ENCODE data around the gene DCAF8. TPM values are rescaled to one million over a fixed set of nuclear protein-coding genes. Genes with fewer than 3 reads are reported as not detected.
A peak's percentile ranks its signal among the peaks of the same experiment; 100 is the strongest.

DCAF8 gene
- total and polyA plus RNA-seq, 2 donors from 2014 or later = 69.6 to 136 TPM

- Histone ChIP-seq H3K27ac (ENCODE audit: low read depth in 2 of 2, low read length in 2 of 2) (no peak overlapping the region), H3K36me3 (ENCODE audit: control insufficient read depth in 2 of 3, insufficient read depth in 3 of 3, low read length in 3 of 3) (no peaks in the 10 kb centered on the region), H3K27me3 (ENCODE audit: control insufficient read depth, insufficient read depth, low read length) (no peaks in the 10 kb centered on the region), H3K4me3 (ENCODE audit: low read length in 3 of 3) (no peak overlapping the region), H3K9me3 (ENCODE audit: control insufficient read depth in 2 of 3, insufficient read depth in 1 of 3, low read length in 3 of 3) (no peaks in the 10 kb centered on the region), H3K4me1 (ENCODE audit: control insufficient read depth in 2 of 3, insufficient read depth in 2 of 3, low read depth in 1 of 3, low read length in 3 of 3) (no peaks in the 10 kb centered on the region), H3K9ac (ENCODE audit: low read length in 3 of 3) (no peak overlapping the region)
- no peak for DNase-seq
- TF ChIP-seq, protein P1, sequence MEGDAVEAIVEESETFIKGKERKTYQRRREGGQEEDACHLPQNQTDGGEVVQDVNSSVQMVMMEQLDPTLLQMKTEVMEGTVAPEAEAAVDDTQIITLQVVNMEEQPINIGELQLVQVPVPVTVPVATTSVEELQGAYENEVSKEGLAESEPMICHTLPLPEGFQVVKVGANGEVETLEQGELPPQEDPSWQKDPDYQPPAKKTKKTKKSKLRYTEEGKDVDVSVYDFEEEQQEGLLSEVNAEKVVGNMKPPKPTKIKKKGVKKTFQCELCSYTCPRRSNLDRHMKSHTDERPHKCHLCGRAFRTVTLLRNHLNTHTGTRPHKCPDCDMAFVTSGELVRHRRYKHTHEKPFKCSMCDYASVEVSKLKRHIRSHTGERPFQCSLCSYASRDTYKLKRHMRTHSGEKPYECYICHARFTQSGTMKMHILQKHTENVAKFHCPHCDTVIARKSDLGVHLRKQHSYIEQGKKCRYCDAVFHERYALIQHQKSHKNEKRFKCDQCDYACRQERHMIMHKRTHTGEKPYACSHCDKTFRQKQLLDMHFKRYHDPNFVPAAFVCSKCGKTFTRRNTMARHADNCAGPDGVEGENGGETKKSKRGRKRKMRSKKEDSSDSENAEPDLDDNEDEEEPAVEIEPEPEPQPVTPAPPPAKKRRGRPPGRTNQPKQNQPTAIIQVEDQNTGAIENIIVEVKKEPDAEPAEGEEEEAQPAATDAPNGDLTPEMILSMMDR (IDR thresholded peaks at IDR 0.05; ENCODE audit: borderline replicate concordance, extremely low read depth, insufficient read depth) = no peak
- intact Hi-C loops (cut with DNase I) = no loop called here
- FAIRE-seq = no peak
These were observed 74.9 kb downstream of the DCAF8 start for GRCh38 chr1:160187407-160187806.

GRCh38 chr1:160186729-160187128, 75.6 kb downstream of the DCAF8 start:
- no peaks in the 10 kb centered on the region for H3K27me3 ChIP-seq (ENCODE audit: control insufficient read depth, insufficient read depth, low read length)
- no peak overlapping the region for H3K9ac ChIP-seq (ENCODE audit: low read length in 3 of 3)
- no peak overlapping the region for H3K4me3 ChIP-seq (ENCODE audit: low read length in 3 of 3)
- no peak overlapping the region for H3K27ac ChIP-seq (ENCODE audit: low read depth in 2 of 2, low read length in 2 of 2)
- intact Hi-C loops (cut with DNase I) = no loop called here
- H3K4me1 ChIP-seq (ENCODE audit: control insufficient read depth in 2 of 3, insufficient read depth in 2 of 3, low read depth in 1 of 3, low read length in 3 of 3) = no peaks in the 10 kb centered on the region
- H3K9me3 ChIP-seq (ENCODE audit: control insufficient read depth in 2 of 3, insufficient read depth in 1 of 3, low read length in 3 of 3) = no peaks in the 10 kb centered on the region
- no peaks in the 10 kb centered on the region for H3K36me3 ChIP-seq (ENCODE audit: control insufficient read depth in 2 of 3, insufficient read depth in 3 of 3, low read length in 3 of 3)
- TF ChIP-seq, protein P1 (IDR thresholded peaks at IDR 0.05; ENCODE audit: borderline replicate concordance, extremely low read depth, insufficient read depth) = no peak
- no peak for DNase-seq
- FAIRE-seq = no peak

DNA sequence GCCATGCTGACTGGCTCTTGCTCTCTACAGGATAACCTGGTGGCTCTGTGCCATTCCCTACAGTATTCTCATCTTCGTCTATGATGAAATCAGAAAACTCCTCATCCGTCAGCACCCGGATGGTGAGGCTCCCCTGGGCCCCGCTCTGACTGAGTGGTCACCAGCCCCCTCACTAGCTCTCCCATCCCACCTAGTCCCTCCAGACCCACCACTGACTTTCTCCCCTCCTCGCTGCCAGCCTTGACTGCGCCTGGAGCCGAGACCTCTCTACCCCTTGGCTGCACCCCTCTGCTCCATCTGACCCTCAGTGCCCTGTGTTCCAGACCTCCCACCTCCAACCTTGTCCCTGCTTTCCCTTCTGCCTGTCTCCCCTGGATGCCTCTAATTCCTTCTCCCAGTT, 76.1 kb downstream of the DCAF8 start:
- Histone ChIP-seq H3K36me3 (ENCODE audit: control insufficient read depth in 2 of 3, insufficient read depth in 3 of 3, low read length in 3 of 3) (no peaks in the 10 kb centered on the region), H3K4me1 (ENCODE audit: control insufficient read depth in 2 of 3, insufficient read depth in 2 of 3, low read depth in 1 of 3, low read length in 3 of 3) (no peaks in the 10 kb centered on the region), H3K4me3 (ENCODE audit: low read length in 3 of 3) (no peak overlapping the region), H3K27me3 (ENCODE audit: control insufficient read depth, insufficient read depth, low read length) (no peaks in the 10 kb centered on the region), H3K27ac (ENCODE audit: low read depth in 2 of 2, low read length in 2 of 2) (no peak overlapping the region), H3K9me3 (ENCODE audit: control insufficient read depth in 2 of 3, insufficient read depth in 1 of 3, low read length in 3 of 3) (no peaks in the 10 kb centered on the region), H3K9ac (ENCODE audit: low read length in 3 of 3) (no peak overlapping the region)
- intact Hi-C loops (cut with DNase I) = no loop called here
- FAIRE-seq (no peak), DNase-seq (peak in 1 of 5 donors; percentile 57)
- TF ChIP-seq, protein P1 (IDR thresholded peaks at IDR 0.05; ENCODE audit: borderline replicate concordance, extremely low read depth, insufficient read depth) = no peak

GRCh38 chr1:160179336-160179735, 83.0 kb downstream of the DCAF8 start:
- no peak overlapping the region for H3K9ac ChIP-seq (ENCODE audit: low read length in 3 of 3)
- no peak overlapping the region for H3K4me3 ChIP-seq (ENCODE audit: low read length in 3 of 3)
- no peak for FAIRE-seq
- no peaks in the 10 kb centered on the region for H3K9me3 ChIP-seq (ENCODE audit: control insufficient read depth in 2 of 3, insufficient read depth in 1 of 3, low read length in 3 of 3)
- no peak overlapping the region for H3K27ac ChIP-seq (ENCODE audit: low read depth in 2 of 2, low read length in 2 of 2)
- TF ChIP-seq, protein P1 (IDR thresholded peaks at IDR 0.05; ENCODE audit: borderline replicate concordance, extremely low read depth, insufficient read depth) = no peak
- intact Hi-C loops (cut with DNase I) = no loop called here
- no peaks in the 10 kb centered on the region for H3K27me3 ChIP-seq (ENCODE audit: control insufficient read depth, insufficient read depth, low read length)
- no peak for DNase-seq
- no peaks in the 10 kb centered on the region for H3K36me3 ChIP-seq (ENCODE audit: control insufficient read depth in 2 of 3, insufficient read depth in 3 of 3, low read length in 3 of 3)
- no peaks in the 10 kb centered on the region for H3K4me1 ChIP-seq (ENCODE audit: control insufficient read depth in 2 of 3, insufficient read depth in 2 of 3, low read depth in 1 of 3, low read length in 3 of 3)

Data from kidney (tissue), 14 donors.